Measurements from ENCODE around the gene TMEM106A.
"Not testable (repeated sequence)": the region's sequence is repeated elsewhere in the genome, so short reads cannot be mapped to it uniquely, and the experiment has no call there.

TMEM106A gene

GRCh38 chr17:43220511-43221125 lies 8.9 kb downstream of the TMEM106A start:
- TF ChIP-seq CTCF (IDR thresholded peaks at IDR 0.05; ENCODE audit: extremely low read depth, insufficient read depth, missing control alignments): no peak
- DNase-seq (ENCODE audit: low spot score): no peak
- in situ Hi-C loops (cut with MboI; ENCODE audit: low pct_unique_long_range_greater_than_20kb, low sequenced_read_pairs, unreplicated experiment): no loop called here

- no peak for TF ChIP-seq CTCF (IDR thresholded peaks at IDR 0.05; ENCODE audit: extremely low read depth, insufficient read depth, missing control alignments)
- in situ Hi-C loops (cut with MboI; ENCODE audit: low pct_unique_long_range_greater_than_20kb, low sequenced_read_pairs, unreplicated experiment): no loop called here
- DNase-seq (ENCODE audit: low spot score): no peak
Measured at GRCh38 chr17:43224146-43224705, 12.6 kb downstream of the TMEM106A start.

- no peak for DNase-seq (ENCODE audit: low spot score)
- no peak for TF ChIP-seq CTCF (IDR thresholded peaks at IDR 0.05; ENCODE audit: extremely low read depth, insufficient read depth, missing control alignments)
- in situ Hi-C loops (cut with MboI; ENCODE audit: low pct_unique_long_range_greater_than_20kb, low sequenced_read_pairs, unreplicated experiment): no loop called here
Measured at GRCh38 chr17:43226393-43226792, 14.7 kb downstream of the TMEM106A start.

DNA sequence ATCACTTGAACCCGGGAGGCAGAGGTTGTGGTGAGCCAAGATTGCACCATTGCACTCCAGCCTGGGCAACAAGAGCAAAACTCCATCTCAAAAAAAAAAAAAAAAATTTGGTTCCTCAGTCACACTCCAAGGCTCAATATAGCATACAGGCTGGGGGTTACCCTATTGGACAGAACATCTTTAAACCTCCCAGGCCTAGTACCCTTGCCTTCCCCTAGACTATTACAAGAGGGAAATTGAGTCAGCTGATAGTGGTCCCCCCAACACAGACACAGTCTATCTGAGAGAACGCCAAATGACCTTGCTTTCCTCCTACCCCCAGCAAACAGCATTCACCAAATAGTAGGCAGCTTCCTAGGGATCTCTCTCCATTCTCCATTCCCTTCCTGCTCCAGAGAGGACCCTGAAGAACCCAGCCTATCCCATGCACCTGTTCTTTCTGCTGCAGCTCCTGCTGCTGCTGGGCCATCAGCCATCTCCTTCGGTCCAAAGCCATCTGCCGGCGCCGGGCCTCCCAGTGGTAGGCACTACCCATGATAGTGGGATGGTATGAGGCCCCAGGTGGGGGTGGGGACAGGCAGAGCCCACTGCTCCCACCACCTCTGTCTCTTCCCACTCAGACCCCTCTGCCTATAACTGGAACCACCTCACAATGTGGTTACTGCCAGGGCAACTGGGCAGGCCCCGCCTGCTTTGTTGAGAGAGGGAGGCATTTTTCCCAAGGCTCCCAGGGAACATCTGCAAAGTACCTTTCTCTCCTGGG lies 16.5 kb downstream of the TMEM106A start, which contains the start of gene CCDC200:
Gene CCDC200 (minus strand): TSS at position 604 of the 763 bp plus-strand sequence. CDS start 69 bp downstream, at position 535.
- in situ Hi-C loops (cut with MboI; ENCODE audit: low pct_unique_long_range_greater_than_20kb, low sequenced_read_pairs, unreplicated experiment); DNase-seq (ENCODE audit: low spot score): not testable (repeated sequence)

DNA sequence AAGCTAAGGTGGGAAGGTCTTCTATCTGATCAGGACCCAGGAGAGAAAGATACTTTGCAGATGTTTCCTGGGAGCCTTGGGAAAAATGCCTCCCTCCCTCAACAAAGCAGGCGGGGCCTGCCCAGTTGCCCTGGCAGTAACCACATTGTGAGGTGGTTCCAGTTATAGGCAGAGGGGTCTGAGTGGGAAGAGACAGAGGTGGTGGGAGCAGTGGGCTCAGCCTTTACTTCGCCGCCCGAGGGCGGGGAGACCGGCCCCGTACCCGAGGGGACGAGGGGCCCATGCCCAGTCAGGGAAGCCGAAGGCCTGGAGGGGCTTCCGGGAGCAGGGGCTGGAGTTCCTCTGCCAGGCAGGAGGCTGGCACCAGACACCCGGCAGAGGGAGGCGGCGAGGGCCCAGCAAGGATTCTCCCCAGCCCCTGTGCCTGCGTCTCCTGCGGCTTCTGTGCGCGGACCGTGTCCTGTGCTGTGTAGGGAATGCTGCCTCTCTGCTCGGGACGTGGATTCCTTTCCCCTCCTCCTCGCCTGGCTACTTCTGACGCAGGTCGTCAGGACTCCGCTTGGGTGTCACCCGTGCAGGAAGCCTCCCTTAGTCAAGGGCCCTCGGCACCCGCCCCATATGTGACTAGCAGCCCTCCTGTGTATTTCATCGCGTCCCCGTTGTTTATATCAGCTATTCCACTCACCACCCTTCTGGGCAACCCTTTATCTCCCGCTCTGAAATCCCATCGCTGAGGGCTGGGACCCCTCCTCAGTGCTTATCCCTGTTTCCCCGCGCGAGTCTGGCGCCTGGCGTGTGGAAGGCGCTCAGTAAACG lies 19.7 kb downstream of the TMEM106A start:
- in situ Hi-C loops (cut with MboI; ENCODE audit: low pct_unique_long_range_greater_than_20kb, low sequenced_read_pairs, unreplicated experiment); DNase-seq (ENCODE audit: low spot score): not testable (repeated sequence)

DNA sequence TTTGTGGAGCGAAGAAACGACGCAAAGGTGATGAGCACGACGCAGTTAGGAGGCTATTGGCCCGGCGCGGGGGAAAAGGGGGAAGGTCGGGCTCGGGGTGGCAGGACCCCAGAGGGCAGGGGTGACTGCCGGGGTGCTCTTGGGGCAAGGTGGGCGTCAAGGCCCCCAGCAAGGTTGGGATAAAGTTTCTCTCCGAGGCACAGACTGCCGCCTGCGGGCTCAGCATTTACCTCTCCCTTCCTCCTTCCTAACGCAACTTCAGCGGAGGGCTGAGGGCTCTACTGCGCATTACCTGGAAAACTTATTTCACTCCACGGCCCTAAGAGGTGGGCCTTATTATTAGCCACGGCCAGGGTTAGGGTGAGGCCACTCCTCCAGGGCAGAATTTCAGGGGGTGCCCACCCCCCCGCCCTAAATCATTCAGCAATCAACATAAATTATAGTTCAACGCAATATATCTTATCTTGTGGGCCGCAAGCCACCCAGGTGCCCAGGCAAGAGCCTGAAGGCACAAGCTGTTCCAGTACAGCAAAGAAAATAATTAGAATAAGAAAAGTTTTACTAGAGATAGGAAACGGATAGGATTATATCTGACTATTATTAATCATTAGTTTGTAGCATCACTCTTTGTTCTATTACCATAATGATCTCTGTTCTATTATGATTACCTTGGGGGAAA lies 20.5 kb downstream of the TMEM106A start:
- in situ Hi-C loops (cut with MboI; ENCODE audit: low pct_unique_long_range_greater_than_20kb, low sequenced_read_pairs, unreplicated experiment); DNase-seq (ENCODE audit: low spot score): not testable (repeated sequence)

- in situ Hi-C loops (cut with MboI; ENCODE audit: low pct_unique_long_range_greater_than_20kb, low sequenced_read_pairs, unreplicated experiment): not testable (repeated sequence)
Measured at GRCh38 chr17:43233263-43233662, 21.6 kb downstream of the TMEM106A start.

GRCh38 chr17:43233877-43234276 lies 22.2 kb downstream of the TMEM106A start, which contains the start of gene RNU2-1:
Gene RNU2-1 (minus strand): TSS chr17:43233977.
- in situ Hi-C loops (cut with MboI; ENCODE audit: low pct_unique_long_range_greater_than_20kb, low sequenced_read_pairs, unreplicated experiment): not testable (repeated sequence)

More at GRCh38 chr17:43233263-43233662, 21.6 kb downstream of the TMEM106A start:
- not testable (repeated sequence) for DNase-seq (ENCODE audit: low spot score)

DNA sequence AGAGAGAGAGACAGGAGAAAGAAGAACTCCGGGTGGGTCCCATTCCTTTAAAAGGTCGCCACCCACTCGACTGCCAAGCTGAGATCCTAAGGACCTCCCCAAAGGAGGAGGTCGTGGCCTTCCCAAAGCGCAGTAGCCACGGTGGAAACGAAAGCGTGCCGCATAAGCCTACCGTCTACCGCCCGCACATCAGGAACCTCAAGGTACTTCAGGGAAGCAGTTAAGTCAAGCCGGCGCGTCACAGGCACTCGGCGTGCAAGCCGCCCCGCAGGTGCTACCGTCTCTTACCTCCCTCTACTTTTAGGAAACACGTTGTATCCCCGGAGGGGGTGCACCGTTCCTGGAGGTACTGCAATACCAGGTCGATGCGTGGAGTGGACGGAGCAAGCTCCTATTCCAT lies 27.9 kb downstream of the TMEM106A start:
- in situ Hi-C loops (cut with MboI; ENCODE audit: low pct_unique_long_range_greater_than_20kb, low sequenced_read_pairs, unreplicated experiment); DNase-seq (ENCODE audit: low spot score): not testable (repeated sequence)

More at GRCh38 chr17:43233877-43234276, 22.2 kb downstream of the TMEM106A start, which contains the start of gene RNU2-1:
- DNase-seq (ENCODE audit: low spot score): not testable (repeated sequence)

- in situ Hi-C loops (cut with MboI; ENCODE audit: low pct_unique_long_range_greater_than_20kb, low sequenced_read_pairs, unreplicated experiment): not testable (repeated sequence)
Measured at GRCh38 chr17:43240596-43241352, 29.1 kb downstream of the TMEM106A start.

DNA sequence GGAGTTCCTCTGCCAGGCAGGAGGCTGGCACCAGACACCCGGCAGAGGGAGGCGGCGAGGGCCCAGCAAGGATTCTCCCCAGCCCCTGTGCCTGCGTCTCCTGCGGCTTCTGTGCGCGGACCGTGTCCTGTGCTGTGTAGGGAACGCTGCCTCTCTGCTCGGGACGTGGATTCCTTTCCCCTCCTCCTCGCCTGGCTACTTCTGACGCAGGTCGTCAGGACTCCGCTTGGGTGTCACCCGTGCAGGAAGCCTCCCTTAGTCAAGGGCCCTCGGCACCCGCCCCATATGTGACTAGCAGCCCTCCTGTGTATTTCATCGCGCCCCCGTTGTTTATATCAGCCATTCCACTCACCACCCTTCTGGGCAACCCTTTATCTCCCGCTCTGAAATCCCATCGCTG lies 34.8 kb downstream of the TMEM106A start:
- DNase-seq (ENCODE audit: low spot score); in situ Hi-C loops (cut with MboI; ENCODE audit: low pct_unique_long_range_greater_than_20kb, low sequenced_read_pairs, unreplicated experiment): not testable (repeated sequence)

More at GRCh38 chr17:43240596-43241352, 29.1 kb downstream of the TMEM106A start:
- not testable (repeated sequence) for DNase-seq (ENCODE audit: low spot score)
